Measurements from ENCODE around the gene OLFM1.
"Not testable (repeated sequence)": the region's sequence is repeated elsewhere in the genome, so short reads cannot be mapped to it uniquely, and the experiment has no call there.

Gene OLFM1

DNA sequence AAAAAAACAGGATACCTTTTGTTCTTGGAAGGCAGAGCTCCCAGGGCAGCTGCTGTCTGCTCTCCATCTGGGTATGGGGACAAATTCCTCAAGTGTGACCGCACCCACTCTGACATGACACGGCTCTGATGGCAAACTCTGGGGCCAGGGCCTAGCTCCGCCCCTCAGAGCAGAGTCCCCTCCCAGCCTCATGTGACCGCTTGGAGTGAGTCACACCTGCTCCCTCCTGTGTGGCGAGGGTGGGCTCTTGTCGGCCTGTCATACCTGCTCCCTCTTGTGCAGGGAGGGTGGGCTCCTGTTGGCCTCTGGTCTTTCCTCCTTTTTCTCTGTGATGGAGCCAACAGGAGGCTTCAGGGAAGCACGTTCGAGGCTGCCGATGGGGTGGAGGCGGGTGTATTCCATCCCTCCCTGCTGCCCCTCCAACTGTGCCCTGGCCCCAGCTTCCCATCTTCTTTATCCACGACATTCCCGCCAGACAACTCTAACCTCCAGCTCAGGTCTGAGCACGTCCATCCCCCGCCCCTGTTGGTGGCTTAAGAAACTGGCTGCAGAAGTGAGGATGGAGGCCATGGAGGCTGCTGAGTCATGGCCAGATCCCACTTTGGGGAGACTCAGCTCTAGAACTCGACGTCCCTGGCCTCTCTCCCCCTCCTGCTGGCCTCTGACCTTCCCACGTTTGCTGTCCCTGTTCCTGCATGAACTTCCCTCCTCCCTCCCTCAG is 65.3 kb downstream of the OLFM1 start:
- DNase-seq (ENCODE audit: low spot score) = no peak

DNA sequence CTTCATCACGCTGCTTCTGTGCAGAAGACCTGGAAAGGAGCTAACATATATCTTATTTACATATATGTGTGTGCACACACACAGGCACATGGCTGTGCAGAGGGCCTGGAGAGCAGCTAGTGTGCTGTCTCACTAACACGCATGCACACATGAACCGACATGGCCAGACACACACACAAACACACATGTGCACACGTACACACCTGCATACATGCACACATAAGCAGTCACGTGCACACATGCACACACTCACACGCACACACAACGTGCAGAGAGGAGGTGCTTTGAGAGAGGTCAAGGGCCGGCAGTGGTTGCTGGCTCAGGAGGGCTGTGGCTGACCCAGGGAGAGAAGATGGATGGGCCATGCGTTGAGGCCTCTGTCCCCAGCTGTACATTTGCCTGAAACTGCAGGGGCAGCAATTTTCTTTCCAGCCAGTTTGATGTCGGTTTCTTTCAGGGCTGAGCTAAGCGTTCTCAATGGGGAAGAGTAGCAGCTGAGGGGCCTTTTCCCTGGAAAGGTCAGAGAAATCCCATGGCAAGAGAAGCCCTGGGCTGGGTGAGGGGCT is 66.7 kb downstream of the OLFM1 start:
- no peak for DNase-seq (ENCODE audit: low spot score)

DNA sequence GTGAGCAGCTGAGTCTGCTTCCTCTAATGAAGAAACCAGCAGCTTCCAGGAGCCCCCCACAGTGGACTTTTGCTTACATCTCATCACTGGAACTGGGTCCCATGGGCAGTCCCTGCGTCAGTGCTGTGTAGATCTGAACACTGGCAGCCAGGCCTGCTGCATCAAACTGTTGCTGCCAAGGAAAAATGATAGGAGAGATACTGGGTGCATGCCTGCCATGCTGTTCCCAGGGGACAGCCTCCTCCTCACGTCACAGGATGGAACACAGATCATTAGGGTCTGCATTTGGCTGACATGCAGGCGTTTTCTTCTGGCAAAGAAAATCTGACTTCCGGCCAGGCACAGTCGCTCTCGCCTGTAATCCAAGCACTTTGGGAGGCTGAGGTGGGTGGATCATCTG is 67.9 kb downstream of the OLFM1 start:
- no peak for DNase-seq (ENCODE audit: low spot score)

DNA sequence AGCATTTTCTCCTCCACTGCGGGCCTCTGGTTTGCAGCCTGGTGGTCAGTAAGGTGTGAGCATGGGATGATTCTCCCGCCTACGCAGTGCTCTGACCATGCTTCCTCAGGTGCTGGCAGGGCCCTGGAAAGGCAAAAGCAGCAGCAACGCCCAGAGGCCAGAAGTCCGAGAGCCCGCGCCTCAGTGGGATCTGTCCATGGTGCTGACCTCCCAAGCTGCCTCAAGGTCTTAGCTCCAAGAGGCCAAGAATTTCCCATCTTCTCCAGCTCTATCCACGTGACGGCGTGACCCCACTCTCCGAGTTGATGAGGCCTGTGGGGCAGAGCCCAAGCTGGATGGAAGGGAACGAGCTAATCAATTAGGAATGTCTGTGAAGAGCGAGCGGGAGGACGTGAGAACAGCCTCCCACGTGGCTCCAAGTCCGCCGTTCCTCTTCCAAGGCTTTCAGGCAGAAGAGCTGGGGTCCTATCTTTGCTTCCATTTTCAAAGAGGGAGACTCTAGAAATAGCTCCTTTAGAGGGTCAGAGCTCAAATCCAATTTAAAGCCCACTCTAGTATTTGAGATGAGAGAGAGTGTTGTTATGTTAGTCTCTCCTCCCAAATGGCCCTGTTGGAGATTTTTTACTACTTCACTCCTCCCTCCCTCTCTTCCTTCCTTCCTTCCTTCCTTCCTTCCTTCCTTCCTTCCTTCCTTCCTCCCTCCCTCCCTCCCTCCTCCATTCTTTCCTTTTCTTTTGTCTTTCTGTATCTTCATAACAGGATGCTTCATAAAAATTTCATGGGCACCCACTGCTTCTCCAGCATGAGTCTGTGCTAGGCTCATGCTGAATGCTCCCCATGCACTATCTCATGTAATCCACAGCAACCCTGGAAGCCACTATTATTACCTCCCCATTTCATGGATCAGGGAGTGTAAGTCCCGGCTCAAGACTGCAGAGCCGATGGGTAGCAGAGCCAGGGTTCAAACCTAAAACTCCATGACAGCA is 69.3 kb downstream of the OLFM1 start:
- DNase-seq (ENCODE audit: low spot score) = peak; percentile 65

DNA sequence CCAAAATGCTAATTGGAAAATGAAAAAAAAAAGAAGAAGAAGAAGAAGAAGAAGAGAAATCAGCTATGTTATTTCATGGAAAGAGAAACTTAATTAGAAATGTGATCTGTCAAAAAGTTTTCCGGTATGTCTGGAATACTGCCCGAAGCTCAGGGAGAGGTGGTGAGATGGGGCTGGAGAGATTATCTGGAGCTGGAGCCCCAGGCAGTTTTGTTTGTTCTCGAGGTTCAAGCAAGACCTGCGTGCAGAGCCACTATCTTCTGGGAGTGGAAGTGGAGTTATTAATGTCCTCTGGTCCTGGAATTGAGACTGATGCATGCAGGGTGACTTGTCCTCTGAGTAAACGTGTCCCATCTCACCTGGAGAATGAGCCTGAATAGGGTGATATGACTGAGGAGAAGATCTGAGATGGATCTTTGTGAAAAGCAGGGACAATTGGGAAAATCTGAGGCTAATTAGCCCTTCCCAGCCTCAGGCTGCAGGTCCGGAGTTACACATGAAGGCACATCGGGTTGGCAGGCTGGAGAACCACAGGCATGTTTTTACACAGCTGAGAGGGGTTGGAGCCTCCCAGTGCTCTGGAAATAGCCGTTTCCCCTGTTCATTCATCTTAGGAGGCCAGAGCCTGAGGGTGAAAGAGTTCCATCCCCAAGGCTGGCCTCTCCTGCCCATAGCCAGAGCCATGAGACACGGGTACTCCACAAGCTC is 70.5 kb downstream of the OLFM1 start:
- DNase-seq (ENCODE audit: low spot score) = no peak

DNA sequence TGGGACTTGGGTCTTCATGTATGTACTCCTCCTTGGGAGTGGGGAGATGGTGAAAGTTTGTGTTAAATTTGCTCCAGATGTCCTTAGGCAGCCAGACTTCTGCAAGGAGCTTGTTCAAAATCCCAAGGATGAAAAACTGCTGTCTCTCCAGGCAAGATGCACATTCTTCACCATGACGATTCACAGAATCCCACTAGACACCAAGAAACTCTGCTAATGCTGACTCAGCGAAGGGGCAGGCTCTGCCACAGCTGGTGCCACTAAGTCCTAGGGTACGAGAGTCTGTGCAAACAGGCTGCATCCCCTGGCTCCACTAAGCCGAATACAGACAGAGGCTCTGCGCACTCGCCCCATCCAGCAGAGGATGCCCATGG is 71.1 kb downstream of the OLFM1 start:
- DNase-seq (ENCODE audit: low spot score) = no peak

DNA sequence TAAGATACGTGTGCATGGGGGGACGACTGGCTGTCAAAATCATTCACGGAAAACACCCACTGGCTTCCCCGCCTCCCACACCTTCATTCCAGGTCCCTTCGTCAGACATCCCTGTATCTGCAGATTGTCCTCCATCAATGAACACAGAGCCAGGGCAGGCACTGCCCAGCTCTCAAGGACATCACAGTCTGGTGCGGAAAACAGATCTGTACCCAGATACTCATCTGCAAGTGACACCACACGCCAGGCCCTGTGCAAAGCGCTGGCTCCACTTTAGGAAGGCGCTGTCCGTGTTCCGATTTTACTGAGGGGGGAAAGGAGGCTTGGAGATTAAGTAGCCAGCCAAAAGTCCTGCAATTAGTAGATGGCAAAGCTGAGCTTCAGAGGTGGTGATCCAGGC is 72.3 kb downstream of the OLFM1 start:
- DNase-seq (ENCODE audit: low spot score) = no peak

DNA sequence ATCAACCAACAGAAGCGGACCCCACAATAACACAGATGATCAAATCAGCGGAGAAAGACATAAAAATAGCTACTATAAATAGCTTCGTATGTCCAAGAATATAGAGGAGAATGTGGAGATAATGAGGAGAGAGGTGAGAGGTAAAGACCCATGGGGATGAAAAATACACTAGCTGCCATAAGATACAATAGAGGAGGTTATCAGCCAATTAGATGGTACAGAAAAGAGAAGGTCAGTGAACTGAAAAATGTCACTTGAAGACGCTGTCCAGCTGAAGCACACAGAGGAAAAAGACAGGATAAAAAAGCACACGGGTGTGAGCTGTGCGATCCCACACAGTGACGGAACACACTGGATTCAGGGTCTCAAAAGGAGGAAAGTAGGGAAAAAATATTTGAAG is 73.4 kb downstream of the OLFM1 start:
- no peak for DNase-seq (ENCODE audit: low spot score)

DNA sequence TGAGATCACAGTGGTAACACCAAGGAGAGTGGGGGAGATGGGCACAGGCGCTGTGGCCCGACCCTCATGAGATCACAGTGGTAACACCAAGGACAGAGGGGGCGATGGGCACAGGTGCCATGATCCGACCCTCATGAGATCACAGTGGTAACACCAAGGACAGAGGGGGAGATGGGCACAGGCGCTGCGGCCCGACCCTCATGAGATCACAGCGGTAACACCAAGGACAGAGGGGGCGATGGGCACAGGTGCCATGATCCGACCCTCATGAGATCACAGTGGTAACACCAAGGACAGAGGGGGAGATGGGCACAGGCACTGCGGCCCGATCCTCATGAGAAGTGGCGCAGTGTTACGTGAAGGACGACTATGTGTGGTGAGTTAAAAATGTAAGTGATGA is 75.1 kb downstream of the OLFM1 start:
- not testable (repeated sequence) for DNase-seq (ENCODE audit: low spot score)

DNA sequence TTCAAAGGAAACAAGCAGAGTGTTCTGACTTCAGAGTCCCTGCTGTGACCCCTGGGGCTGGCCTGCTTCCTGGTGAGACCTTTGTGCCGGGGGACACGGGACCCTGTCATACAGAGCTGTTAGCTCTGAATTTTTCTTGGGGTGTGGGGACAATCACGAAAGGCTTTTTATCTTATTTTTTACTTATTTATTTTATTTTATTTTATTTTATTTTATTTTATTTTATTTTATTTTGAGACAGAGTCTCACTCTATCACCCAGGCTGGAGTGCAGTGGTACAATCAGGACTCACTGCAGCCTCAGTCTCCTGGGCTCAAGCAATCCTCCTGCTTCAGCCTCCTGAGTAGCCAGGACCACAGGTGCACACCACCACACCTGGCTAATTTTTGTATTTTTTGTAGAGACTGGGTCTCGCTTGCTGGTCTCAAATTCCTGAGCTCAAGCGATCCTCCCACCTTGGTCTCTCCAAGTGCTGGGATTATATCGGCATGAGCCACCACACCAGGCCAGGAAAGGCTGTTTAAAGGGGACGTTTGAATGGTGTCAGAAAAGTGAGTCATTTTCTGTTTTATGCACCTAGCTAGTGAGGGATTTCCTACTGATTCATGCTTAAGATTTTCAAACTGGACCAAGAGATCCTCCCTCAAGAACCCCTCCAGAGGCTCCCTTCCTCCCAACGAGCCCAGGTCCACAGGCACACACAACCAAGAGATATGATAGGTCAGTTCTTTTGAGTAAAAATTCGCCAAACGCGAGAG is 75.7 kb downstream of the OLFM1 start:
- DNase-seq (ENCODE audit: low spot score) = no peak

DNA sequence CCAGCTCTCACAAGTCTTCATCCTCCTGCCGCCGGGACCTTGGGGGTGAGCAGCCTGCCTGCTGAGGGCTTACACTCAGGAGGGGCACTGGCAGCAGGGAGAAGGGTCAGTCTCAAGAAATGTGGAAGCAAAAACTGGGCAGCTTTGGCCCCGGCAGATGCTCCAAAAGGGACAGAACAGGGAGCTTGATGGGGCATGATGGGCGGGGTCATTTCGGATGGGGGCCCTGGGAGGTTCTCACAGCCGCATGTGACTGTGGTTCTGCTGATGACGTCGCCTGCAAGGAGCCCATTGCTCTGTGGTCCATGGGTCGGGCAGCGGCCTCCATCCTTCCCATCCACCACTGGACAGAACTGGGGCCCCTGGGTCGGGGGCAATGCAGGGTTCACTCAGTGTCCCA is 76.6 kb downstream of the OLFM1 start:
- DNase-seq (ENCODE audit: low spot score) = no peak

DNA sequence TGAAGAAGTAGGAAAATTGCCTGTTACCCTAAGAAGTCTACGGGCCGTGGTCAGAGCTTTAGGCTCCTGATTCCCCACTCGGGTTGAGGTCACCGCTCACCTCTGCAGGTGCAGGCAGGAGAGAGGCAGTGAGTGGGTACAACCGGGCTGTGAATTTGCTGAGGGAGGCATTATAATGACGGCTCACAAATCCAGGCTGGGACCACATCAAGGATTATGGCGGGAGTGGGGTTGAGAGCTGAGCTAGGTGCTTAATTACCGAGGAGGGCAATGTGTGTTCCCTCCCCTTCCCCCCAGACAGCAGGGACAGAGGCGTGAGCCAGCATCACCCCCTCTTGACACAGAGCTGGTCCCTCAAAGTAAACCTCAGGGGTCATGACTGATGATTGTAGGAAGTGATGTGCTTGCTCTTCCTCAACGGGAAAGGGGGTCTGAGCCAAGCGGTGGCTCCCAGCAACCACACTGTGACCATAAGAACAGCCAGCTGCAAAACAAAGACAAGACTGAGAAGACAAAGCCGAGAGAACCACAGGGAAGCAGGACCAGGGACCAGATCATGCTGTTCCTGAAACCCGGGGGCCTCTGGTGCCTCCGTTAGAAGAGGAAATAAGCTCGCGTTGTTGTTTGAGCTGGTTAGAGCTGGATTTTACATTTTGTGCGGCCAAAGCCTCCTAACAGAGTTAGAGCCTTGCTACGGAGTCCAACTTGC is 77.7 kb downstream of the OLFM1 start:
- no peak for DNase-seq (ENCODE audit: low spot score)

DNA sequence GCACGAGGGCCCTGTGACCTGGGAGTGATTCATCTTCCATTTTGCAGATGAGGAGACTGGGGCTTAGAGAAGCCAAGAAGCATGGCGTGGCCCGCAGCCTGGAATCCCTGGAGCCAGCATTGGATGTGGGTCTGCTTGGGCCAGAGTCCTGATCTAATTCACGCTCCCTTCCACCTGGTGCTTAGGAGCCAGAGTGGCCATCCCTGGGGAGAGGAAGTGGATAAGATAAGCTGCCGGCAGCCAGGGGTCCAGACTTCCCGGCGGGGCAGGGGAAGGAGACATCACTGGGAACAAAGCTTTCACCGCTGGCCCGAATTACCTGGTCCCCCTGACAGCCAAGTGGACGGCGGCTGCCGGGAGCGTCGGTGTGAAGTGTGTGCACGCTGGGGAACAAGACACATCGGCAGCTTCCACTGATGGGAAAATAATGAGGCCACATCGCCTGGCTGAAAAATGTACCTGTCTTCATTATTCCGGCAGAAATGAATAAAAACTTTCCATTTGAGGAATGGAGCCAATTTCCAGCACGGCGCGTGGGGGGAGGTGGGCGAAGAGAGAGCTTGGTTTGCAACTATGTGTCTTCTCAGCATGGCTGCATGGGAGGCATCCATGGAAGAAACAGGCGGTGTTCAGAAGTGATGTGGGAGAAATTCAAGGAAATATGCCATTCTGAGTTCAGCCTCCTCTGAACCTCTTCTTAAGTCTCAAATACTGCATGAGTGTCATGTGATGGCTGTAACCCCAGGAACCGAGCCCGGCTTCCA is 78.5 kb downstream of the OLFM1 start:
- no peak for DNase-seq (ENCODE audit: low spot score)

DNA sequence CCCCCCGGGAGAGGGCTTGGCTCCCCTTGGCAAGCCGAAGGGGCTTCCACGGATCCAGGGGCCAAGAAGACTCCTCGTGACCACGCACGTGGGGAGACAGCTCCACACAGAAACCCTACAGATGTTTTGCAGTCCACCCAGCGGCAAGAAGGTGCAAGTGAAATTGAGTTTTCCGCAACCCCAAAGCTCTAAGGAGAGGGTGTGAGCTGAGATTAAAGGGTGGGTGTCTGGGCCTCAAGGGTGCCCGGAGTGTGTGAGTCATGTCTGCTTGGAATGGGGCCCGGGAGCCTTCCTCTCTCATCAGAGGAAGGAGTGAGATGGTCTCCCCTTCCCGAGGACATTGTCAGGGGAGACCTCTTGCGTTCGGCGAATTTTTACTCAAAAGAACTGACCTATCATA is 79.1 kb downstream of the OLFM1 start:
- no peak for DNase-seq (ENCODE audit: low spot score)

DNA sequence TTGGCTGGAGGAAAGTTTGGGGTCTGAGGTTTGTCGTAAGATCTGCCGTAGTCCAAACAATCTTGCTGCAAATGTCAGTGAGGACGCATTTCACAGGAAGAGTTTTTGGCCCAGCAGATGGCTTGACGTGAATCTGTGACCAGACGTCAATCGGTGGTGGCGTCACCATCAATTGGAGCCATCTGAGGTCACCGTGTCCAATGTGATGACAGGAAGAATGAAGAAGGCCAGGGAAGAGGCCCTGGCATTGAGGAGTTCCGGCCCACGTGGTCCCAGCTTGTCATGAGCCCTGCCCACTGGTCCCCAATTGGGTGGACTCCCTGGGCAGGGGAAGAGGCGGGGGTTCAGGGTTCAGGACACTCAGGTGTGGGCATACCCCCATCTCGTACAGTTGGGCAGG is 79.9 kb downstream of the OLFM1 start:
- no peak for DNase-seq (ENCODE audit: low spot score)

DNA sequence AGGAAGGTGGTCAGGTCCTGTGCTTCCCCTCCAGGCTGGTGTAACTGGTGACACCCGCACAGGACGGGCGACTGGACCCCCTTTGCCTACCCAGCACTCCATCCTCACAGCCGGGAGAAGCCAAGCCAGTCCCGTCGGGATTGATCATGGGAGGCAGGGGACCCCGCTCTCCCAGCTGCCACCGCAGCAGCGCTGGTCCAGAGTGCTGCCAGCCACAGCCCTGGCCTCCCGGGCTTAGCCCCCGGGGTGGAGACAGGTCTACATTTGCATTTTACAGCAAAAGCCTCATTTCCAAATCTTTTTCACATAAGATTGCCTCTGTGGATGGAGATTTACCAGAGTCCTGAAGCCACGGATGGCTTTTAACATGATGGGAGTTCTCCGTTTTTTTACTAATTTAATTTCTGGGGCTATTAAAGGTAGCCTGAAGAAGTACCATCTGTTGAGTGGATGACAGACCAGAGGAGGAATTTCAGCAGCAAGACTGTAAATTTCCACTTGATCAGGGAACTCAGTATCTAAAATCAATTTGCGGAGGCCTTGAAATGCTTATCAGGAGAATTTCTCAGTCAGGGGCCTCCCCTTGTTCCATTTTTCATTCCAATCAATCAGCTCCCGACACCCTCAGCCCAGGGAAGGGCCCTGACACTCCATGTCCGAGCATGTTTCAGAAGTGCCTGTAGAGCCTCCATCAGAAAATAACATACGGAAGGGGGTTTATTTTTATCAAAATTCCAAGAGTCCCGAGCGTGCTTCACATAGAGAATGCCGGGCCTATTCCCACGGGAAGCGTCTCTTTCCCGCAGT is 80.6 kb downstream of the OLFM1 start:
- DNase-seq (ENCODE audit: low spot score) = no peak

DNA sequence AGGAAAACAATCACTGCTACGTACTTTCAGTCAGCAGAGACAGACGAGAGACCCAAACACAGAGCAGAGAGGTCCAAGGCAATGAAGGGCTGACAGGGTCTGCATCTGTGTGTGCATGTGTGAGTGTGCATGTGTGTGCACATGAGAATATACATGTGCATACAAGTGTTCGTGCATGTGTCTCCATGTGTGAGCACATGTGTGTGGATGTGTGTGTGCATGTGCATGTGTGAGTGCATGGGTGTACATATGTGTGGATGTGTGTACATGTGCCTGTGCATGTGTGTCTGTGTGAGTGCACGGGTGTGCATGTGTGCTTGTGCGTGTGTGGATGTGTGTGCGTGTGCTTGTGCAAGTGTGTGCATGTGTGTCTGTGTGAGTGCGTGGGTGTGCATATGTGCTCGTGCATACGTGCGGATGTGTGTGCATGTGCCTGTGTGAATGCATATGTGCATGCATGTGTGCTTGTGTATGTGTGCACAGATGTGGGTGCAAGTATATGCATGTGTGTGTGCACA is 82.3 kb downstream of the OLFM1 start:
- no peak for DNase-seq (ENCODE audit: low spot score)

DNA sequence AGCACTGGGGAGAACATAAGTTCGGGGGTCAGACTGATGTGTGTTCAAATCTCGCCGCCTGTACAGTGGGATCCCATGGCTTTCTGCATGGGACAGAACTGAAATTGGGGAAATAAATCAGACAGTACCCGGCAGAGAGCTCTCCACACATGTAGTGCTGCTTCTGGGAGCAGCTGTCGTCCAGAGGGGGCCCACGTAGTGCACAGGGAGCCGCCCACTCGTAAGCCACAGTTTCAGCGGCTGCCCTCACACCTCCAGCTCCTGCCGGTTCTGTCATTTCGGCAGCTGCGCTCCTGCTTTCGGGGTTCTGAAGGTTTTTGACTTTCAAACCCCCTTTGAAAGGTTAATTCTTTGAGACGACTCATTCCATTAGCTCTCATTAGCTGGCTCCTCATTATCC is 83.1 kb downstream of the OLFM1 start:
- no peak for DNase-seq (ENCODE audit: low spot score)

Data from HuH-7 (cell line).